A549 (cell line): ENCODE data around the gene CELF2. TPM values are rescaled to one million over a fixed set of nuclear protein-coding genes. Genes with fewer than 3 reads are reported as not detected.

Experiments
- ATAC-seq, 2 experiments: fragments of 200-7000 bp in 1 of 2; fragments of >200 bp in 1 of 2; cut with Nextera tagmentation in 1 of 2; cut with Tn5 transposase in 1 of 2; 3 replicates each; pipeline versions ENCODE4 v1.8.0 to v1.9.1; 2018 to 2020; ENCODE audit warnings: mild to moderate bottlenecking in 1 of 2, moderate library complexity in 1 of 2
- CTCF ChIA-PET: fragments of 300-600 bp; sonication (Branson Sonifier 250); formaldehyde crosslinking; extraction: SDS; loops from one replicate; lab custom pipeline; 2021; ENCODE audit warnings: antibody characterized with exemption, inconsistent platforms; lab: Yijun Ruan, JAX
- POLR2A ChIA-PET: fragments of 350-600 bp; formaldehyde crosslinking; extraction: SDS; loops from one replicate; lab custom pipeline; 2021; ENCODE audit warnings: antibody characterized with exemption, inconsistent platforms; lab: Yijun Ruan, JAX
- DNase-seq, 2 experiments: peaks; one replicate each; pipeline versions ENCODE4 v3.0.0 to v3.0.0-alpha.2; 2011 to 2016; ENCODE audit warnings: low read depth in 1 of 2, low spot score in 1 of 2
- FAIRE-seq: peaks from 2 replicates; lab custom pipeline; 2011; peaks lifted over from hg19 to GRCh38; lab: Jason Lieb, UNC
- H3K27ac ChIP-seq, 2 experiments: fragments of >200 bp; sonication (Bioruptor Twin); formaldehyde crosslinking; 3 replicates each; pipeline ENCODE4 v1.5.1; 2016 to 2017
- H3K4me1 ChIP-seq: fragments of >200 bp; sonication (Bioruptor Twin); formaldehyde crosslinking; 3 replicates; pipeline ENCODE4 v1.6.1; 2016
- H3K4me2 ChIP-seq: fragments of >200 bp; sonication (Bioruptor Twin); formaldehyde crosslinking; 3 replicates; pipeline ENCODE4 v1.6.1; 2016
- H3K4me3 ChIP-seq: fragments of >200 bp; sonication (Bioruptor Twin); formaldehyde crosslinking; 3 replicates; pipeline ENCODE4 v1.5.1; 2016
- H3K9me3 ChIP-seq: fragments of >200 bp; sonication (Bioruptor Twin); formaldehyde crosslinking; 3 replicates; pipeline ENCODE4 v1.6.1; 2016
- CBX2 ChIP-seq: fragments of 200-600 bp; sonication (generic); IDR thresholded peaks from 2 replicates; pipeline ENCODE4 v1.6.1; 2016; ENCODE audit warnings: low read depth, mild to moderate bottlenecking, borderline replicate concordance
- CHD2 ChIP-seq: fragments of 150-350 bp; IDR thresholded peaks from 2 replicates; pipeline ENCODE4 v1.6.1; 2014; ENCODE audit warnings: low read length; ENCODE audit not compliant: partially characterized antibody
- CHD4 ChIP-seq: fragments of 200-600 bp; sonication (generic); IDR thresholded peaks from 2 replicates; pipeline ENCODE4 v1.6.1; 2016; ENCODE audit warnings: antibody characterized with exemption, mild to moderate bottlenecking, borderline replicate concordance
- CTCF ChIP-seq: fragments of >200 bp; sonication (Bioruptor Twin); formaldehyde crosslinking; IDR thresholded peaks from 3 replicates; pipeline ENCODE4 v1.5.1; 2016
- E2F6 ChIP-seq: IDR thresholded peaks from 2 replicates; pipeline ENCODE4 v1.6.1; 2012; ENCODE audit warnings: low read depth, borderline replicate concordance
- EHF ChIP-seq: fragments of 250-450 bp; sonication (Bioruptor Pico); IDR thresholded peaks from 2 replicates; pipeline ENCODE4 v1.5.0; 2020; ENCODE audit warnings: mild to moderate bottlenecking
- EHMT2 ChIP-seq: fragments of 200-600 bp; sonication (generic); IDR thresholded peaks from 2 replicates; pipeline ENCODE4 v1.6.1; 2016; ENCODE audit warnings: antibody characterized with exemption, low read depth, mild to moderate bottlenecking, moderate library complexity
- ELK1 ChIP-seq: fragments of 150-350 bp; IDR thresholded peaks from 2 replicates; pipeline ENCODE4 v1.6.1; 2014; ENCODE audit warnings: low read depth, mild to moderate bottlenecking, low read length
- EP300 ChIP-seq, 2 experiments: fragments of >200 bp; sonication (Bioruptor Twin); formaldehyde crosslinking; IDR thresholded peaks; 2 replicates in 1 of 2; 3 replicates in 1 of 2; pipeline ENCODE4 v1.6.1; 2016 to 2017
- HEYL ChIP-seq: fragments of 250-450 bp; sonication (Bioruptor Pico); IDR thresholded peaks from 2 replicates; pipeline ENCODE4 v1.8.0; 2021; ENCODE audit warnings: mild to moderate bottlenecking, moderate library complexity
- HOXB13 ChIP-seq: fragments of 250-450 bp; sonication (Bioruptor Pico); IDR thresholded peaks from 2 replicates; pipeline ENCODE4 v1.5.0; 2020; ENCODE audit warnings: low read depth, mild to moderate bottlenecking, moderate library complexity
- KDM1A ChIP-seq: fragments of 200-600 bp; sonication (generic); IDR thresholded peaks from 2 replicates; pipeline ENCODE4 v1.6.1; 2016; ENCODE audit warnings: low read depth, mild to moderate bottlenecking
- MAZ ChIP-seq: fragments of 150-350 bp; IDR thresholded peaks from 2 replicates; pipeline ENCODE4 v1.6.1; 2014; ENCODE audit warnings: antibody characterized with exemption, low read depth, low read length, borderline replicate concordance
- NFE2L2 ChIP-seq: fragments of 150-350 bp; conservative IDR thresholded peaks from 2 replicates; pipeline ENCODE4 v1.6.1; 2014; ENCODE audit warnings: low read length
- PBX3 ChIP-seq: IDR thresholded peaks from 2 replicates; pipeline ENCODE4 v1.6.1; 2012
- PHF8 ChIP-seq: fragments of 200-600 bp; sonication (generic); IDR thresholded peaks from 2 replicates; pipeline ENCODE4 v1.6.1; 2016; ENCODE audit warnings: low read depth, mild to moderate bottlenecking, antibody characterized with exemption, moderate library complexity, borderline replicate concordance
- POLR2AphosphoS2 ChIP-seq: conservative IDR thresholded peaks from 2 replicates; pipeline ENCODE4 v1.6.1; 2012; ENCODE audit warnings: low read length, improper control_type of control experiment, inconsistent platforms
- RARB ChIP-seq: fragments of 250-450 bp; sonication (Bioruptor Pico); IDR thresholded peaks from 2 replicates; pipeline ENCODE4 v1.8.0; 2021; ENCODE audit warnings: mild to moderate bottlenecking, moderate library complexity
- RFX5 ChIP-seq: fragments of 450-650 bp; IDR thresholded peaks from 2 replicates; pipeline ENCODE4 v1.7.1; 2014; ENCODE audit warnings: antibody characterized with exemption, mild to moderate bottlenecking, moderate library complexity
- SREBF2 ChIP-seq: fragments of 450-650 bp; IDR thresholded peaks from 2 replicates; pipeline ENCODE4 v1.6.1; 2014; ENCODE audit warnings: mild to moderate bottlenecking, moderate library complexity
- TFCP2L1 ChIP-seq: fragments of 250-450 bp; sonication (Bioruptor Pico); IDR thresholded peaks from 2 replicates; pipeline ENCODE4 v1.5.0; 2021; ENCODE audit warnings: mild to moderate bottlenecking
- ZC3H11A ChIP-seq: fragments of 450-650 bp; IDR thresholded peaks from 2 replicates; pipeline ENCODE4 v1.6.1; 2014; ENCODE audit warnings: antibody characterized with exemption, mild to moderate bottlenecking
- ZFP36 ChIP-seq: fragments of 450-650 bp; IDR thresholded peaks from 2 replicates; pipeline ENCODE4 v1.6.1; 2014; ENCODE audit warnings: borderline replicate concordance; ENCODE audit not compliant: partially characterized antibody
- ZNF302 ChIP-seq: fragments of 250-450 bp; sonication (Bioruptor Pico); IDR thresholded peaks from 2 replicates; pipeline ENCODE4 v1.9.0; 2021; ENCODE audit warnings: inconsistent platforms, mild to moderate bottlenecking, moderate library complexity
- WGBS: methylation state at CpG from one replicate; pipeline ENCODE4 v1.1.6; 2017; ENCODE audit errors: missing lambda C conversion rate; 5-methylcytosine and 5-hydroxymethylcytosine counted together
- polyA plus RNA-seq, 4 experiments: library from polyadenylated mRNA; depleted of rRNA in 3 of 4; stranded (reverse); fragments of >200 nt; fragmentation: RNase III in 1 of 4; extraction: RNeasy Plus Mini Kit Qiagen cat#74134 plus additional on column Dnase treatment in 1 of 4; gene quantifications; 2 replicates in 3 of 4; 3 replicates in 1 of 4; pipeline ENCODE4 v1.2.3, GENCODE V29; 2011 to 2017

The CELF2 gene
- polyA plus RNA-seq, 2 of the 4 experiments (the other 2 are of a cell fraction): 0.01 to 0.03 TPM

- Histone ChIP-seq H3K27ac (no peak overlapping the region), H3K9me3 (no peaks in the 10 kb centered on the region), H3K4me3 (no peak overlapping the region), H3K4me2 (no peak overlapping the region), H3K4me1 (no peaks in the 10 kb centered on the region)
- FAIRE-seq (no peak), DNase-seq (no peak), ATAC-seq (no peak)
- WGBS: 25% methylated on average over 10 of the region's 10 CpGs
- CTCF ChIA-PET: interaction anchor here (1.0 to 1.5 kb wide), 3 partner anchors 8 to 22 kb away, joined by 3 to 4 read pairs (median 4); no protein-coding TSS in a partner anchor
- POLR2A ChIA-PET: no interaction called here
- TF ChIP-seq E2F6 (no peak), TFCP2L1 (CRISPR knock-in tag) (no peak), EHMT2 (no peak), SREBF2 (no peak), CTCF (no peak), EP300 (IDR thresholded peaks at IDR 0.05) (no peak), EHF (CRISPR knock-in tag) (no peak), KDM1A (no peak), MAZ (no peak), RARB (no peak), ZC3H11A (no peak), HOXB13 (CRISPR knock-in tag) (no peak), HEYL (CRISPR knock-in tag) (no peak), RFX5 (no peak), NFE2L2 (no peak), CHD2 (no peak), CBX2 (no peak), ZFP36 (no peak)
Observed at GRCh38 chr10:11249152-11249807, 231.6 kb downstream of the CELF2 start.

GRCh38 chr10:11249808-11250195, 232.1 kb downstream of the CELF2 start:
- Histone ChIP-seq H3K27ac (no peak overlapping the region), H3K4me1 (no peaks in the 10 kb centered on the region), H3K4me2 (no peak overlapping the region), H3K9me3 (no peaks in the 10 kb centered on the region), H3K4me3 (no peak overlapping the region)
- FAIRE-seq: no peak
- no peak for DNase-seq
- POLR2A ChIA-PET: no interaction called here
- ATAC-seq: no peak
- TF ChIP-seq POLR2AphosphoS2: no peak
- TF ChIP-seq HEYL (CRISPR knock-in tag): no peak
- TF ChIP-seq ZNF302 (CRISPR knock-in tag): no peak
- TF ChIP-seq CHD4: no peak
- TF ChIP-seq ELK1: no peak
- no peak for TF ChIP-seq ZC3H11A
- TF ChIP-seq ZFP36: no peak
- no peak for TF ChIP-seq PHF8
- no peak for TF ChIP-seq PBX3
- WGBS: 3% methylated on average over 2 of the region's 2 CpGs
- CTCF ChIA-PET: no interaction called here
